Panc1 (cell line): ENCODE data around the gene HACD1. TPM values are rescaled to one million over a fixed set of nuclear protein-coding genes. Genes with fewer than 3 reads are reported as not detected.

Source experiments
- ATAC-seq: fragments of 200-7000 bp; cut with Tn5 transposase; 2 replicates; pipeline ENCODE4 v1.9.1; 2020; ENCODE audit warnings: mild to moderate bottlenecking, moderate library complexity
- BruUV-seq: library from RNA; stranded (reverse); fragments of 400-500 nt; replicated peaks from 2 replicates; lab custom pipeline; 2021; lab: Mats Ljungman, UMichigan
- CTCF ChIA-PET: fragments of 300-600 bp; sonication (Branson Sonifier 250); formaldehyde crosslinking; loops from one replicate; lab custom pipeline; 2022; ENCODE audit warnings: antibody characterized with exemption; lab: Charles Lee
- POLR2A ChIA-PET: fragments of 300-600 bp; sonication (Branson Sonifier 250); formaldehyde crosslinking; loops from one replicate; lab custom pipeline; 2022; ENCODE audit warnings: antibody characterized with exemption; lab: Charles Lee
- DNase-seq: peaks from one replicate; pipeline ENCODE4 v3.0.0-alpha.2; 2010; ENCODE audit warnings: low read depth, low spot score
- H3K27ac ChIP-seq: 2 replicates; pipeline ENCODE4 v1.5.1; 2011; ENCODE audit warnings: mild to moderate bottlenecking, low read length, inconsistent platforms
- H3K27me3 ChIP-seq: fragments of 200-500 bp; sonication (Bioruptor generic); 2 replicates; pipeline ENCODE4 v1.6.0; 2014; ENCODE audit warnings: low read length, inconsistent platforms; ENCODE audit not compliant: control insufficient read depth, insufficient read depth
- H3K36me3 ChIP-seq: fragments of 200-500 bp; sonication (Bioruptor generic); 2 replicates; pipeline ENCODE4 v1.5.1; 2014; ENCODE audit warnings: inconsistent platforms, mild to moderate bottlenecking, low read length, moderate library complexity; ENCODE audit not compliant: control insufficient read depth, insufficient read depth
- H3K4me1 ChIP-seq: 2 replicates; pipeline ENCODE4 v1.5.1; 2011; ENCODE audit warnings: inconsistent platforms, mild to moderate bottlenecking, low read length, moderate library complexity; ENCODE audit not compliant: control insufficient read depth, insufficient read depth
- H3K4me3 ChIP-seq, 2 experiments: 2 replicates each; pipeline ENCODE4 v1.5.1; 2011 to 2012; ENCODE audit warnings: low read depth in 2 of 2, low read length in 2 of 2, mild to moderate bottlenecking in 2 of 2, inconsistent platforms in 1 of 2, moderate library complexity in 1 of 2
- H3K9me3 ChIP-seq: fragments of 200-500 bp; sonication (Bioruptor generic); 2 replicates; pipeline ENCODE4 v1.5.1; 2014; ENCODE audit warnings: low read depth, mild to moderate bottlenecking, inconsistent platforms, low read length, moderate library complexity; ENCODE audit not compliant: control insufficient read depth, insufficient read depth
- CTCF ChIP-seq: fragments of 450-650 bp; IDR thresholded peaks from 2 replicates; pipeline ENCODE4 v1.5.1; 2017; ENCODE audit warnings: mild to moderate bottlenecking
- POLR2AphosphoS5 ChIP-seq: IDR thresholded peaks from 2 replicates; pipeline ENCODE4 v1.6.1; 2012; ENCODE audit warnings: mild to moderate bottlenecking, low read depth, low read length, moderate library complexity
- REST ChIP-seq, 2 experiments: IDR thresholded peaks; 2 replicates each; pipeline ENCODE4 v1.6.1; 2011 to 2012; ENCODE audit warnings: low read depth in 2 of 2, control low read depth in 1 of 2, low read length in 1 of 2, mild to moderate bottlenecking in 1 of 2, moderate library complexity in 1 of 2; ENCODE audit not compliant: insufficient read depth in 1 of 2
- SIN3A ChIP-seq: IDR thresholded peaks from 2 replicates; pipeline ENCODE4 v1.6.1; 2012; ENCODE audit warnings: low read depth, mild to moderate bottlenecking, low read length, moderate library complexity, borderline replicate concordance; ENCODE audit not compliant: insufficient read depth
- TCF7L2 ChIP-seq: IDR thresholded peaks from 2 replicates; pipeline ENCODE4 v1.6.1; 2011; ENCODE audit warnings: mild to moderate bottlenecking, low read depth, low read length, inconsistent platforms
- in situ Hi-C: cut with HindIII; loops from 2 replicates; pipeline ENCODE4 v1.10.0; 2016; ENCODE audit warnings: low sequenced_read_pairs, low pct_unique_long_range_greater_than_20kb
- intact Hi-C: fragments of 100-400 bp; cut with micrococcal nuclease; formaldehyde crosslinking; loops from one replicate; pipeline ENCODE4 v1.10.0; 2022; ENCODE audit not compliant: unreplicated experiment
- total RNA-seq: library from RNA; stranded (reverse); gene quantifications from one replicate; pipeline ENCODE4 v1.2.1, GENCODE V29; 2021; ENCODE audit not compliant: unreplicated experiment

Gene HACD1
- total RNA-seq, 1 experiment from 2014 or later: 53.1 TPM

- Histone ChIP-seq H3K9me3 (no peaks in the 10 kb centered on the region), H3K27ac (no peak overlapping the region), H3K36me3 (no peaks in the 10 kb centered on the region), H3K4me1 (no peaks in the 10 kb centered on the region), H3K4me3 (no peak overlapping the region), H3K27me3 (no peaks in the 10 kb centered on the region)
- intact Hi-C loops: no loop called here
- DNase-seq (no peak), ATAC-seq (no peak)
- no TSS peak for BruUV-seq
- in situ Hi-C loops: no loop called here
- ChIA-PET CTCF (no interaction called here), POLR2A (no interaction called here)
- TF ChIP-seq CTCF (no peak), POLR2AphosphoS5 (no peak), TCF7L2 (no peak), SIN3A (no peak), REST (IDR thresholded peaks at IDR 0.05; ENCODE audit: insufficient read depth in 1 of 2, low read depth in 2 of 2, low read length in 1 of 2) (no peak)
Measured at GRCh38 chr10:17544465-17544864, 72.7 kb downstream of the HACD1 start.

Other genes with a start within 250 kb of the HACD1 start
- gene ST8SIA6, start 162.8 kb downstream of the HACD1 start, total RNA-seq: 0.82 TPM
- gene STAM, start 26.8 kb upstream of the HACD1 start, total RNA-seq: 18.9 TPM
- gene TMEM236, start 134.8 kb upstream of the HACD1 start, total RNA-seq: 0.05 TPM
- gene MRC1, start 192.0 kb upstream of the HACD1 start, total RNA-seq: 0.21 TPM